Measurements from ENCODE around the gene AKT1. TPM values are rescaled to one million over a fixed set of nuclear protein-coding genes. Genes with fewer than 3 reads are reported as not detected.

The AKT1 gene
- total RNA-seq, 1 donor from 2014 or later: 144 TPM

- Histone ChIP-seq H3K4me3 (no peak overlapping the region), H3K27ac (replicated peaks) (no peak overlapping the region), H3K27me3 (ENCODE audit: low read depth) (no peaks in the 10 kb centered on the region), H3K4me1 (peaks cover 26% of the 10 kb centered on the region), H3K9me3 (replicated peaks) (peaks cover 4% of the 10 kb centered on the region), H3K36me3 (no peaks in the 10 kb centered on the region)
- intact Hi-C loops (cut with micrococcal nuclease): no loop called here
- DNase-seq: no peak
- TF ChIP-seq CTCF (IDR thresholded peaks at IDR 0.05; ENCODE audit: borderline replicate concordance): no peak
These were observed 25.8 kb upstream of the AKT1 start for GRCh38 chr14:104821229-104821945.

- Histone ChIP-seq H3K27ac (replicated peaks) (no peak overlapping the region), H3K36me3 (no peaks in the 10 kb centered on the region), H3K9me3 (replicated peaks) (peaks cover 4% of the 10 kb centered on the region), H3K4me1 (peaks cover 24% of the 10 kb centered on the region), H3K27me3 (ENCODE audit: low read depth) (no peaks in the 10 kb centered on the region), H3K4me3 (no peak overlapping the region)
- DNase-seq: no peak
- intact Hi-C loops (cut with micrococcal nuclease): no loop called here
- TF ChIP-seq CTCF (IDR thresholded peaks at IDR 0.05; ENCODE audit: borderline replicate concordance): peak; percentile 59
These were observed 25.2 kb upstream of the AKT1 start for GRCh38 chr14:104820669-104821228.

GRCh38 chr14:104819361-104819781, 23.8 kb upstream of the AKT1 start:
- no peaks in the 10 kb centered on the region for H3K36me3 ChIP-seq
- H3K4me1 ChIP-seq: peaks cover 34% of the 10 kb centered on the region
- intact Hi-C loops (cut with micrococcal nuclease): no loop called here
- no peak for DNase-seq
- H3K9me3 ChIP-seq (replicated peaks): peaks cover 4% of the 10 kb centered on the region
- no peak overlapping the region for H3K4me3 ChIP-seq
- no peak overlapping the region for H3K27ac ChIP-seq (replicated peaks)
- TF ChIP-seq CTCF (IDR thresholded peaks at IDR 0.05; ENCODE audit: borderline replicate concordance): no peak
- no peaks in the 10 kb centered on the region for H3K27me3 ChIP-seq (ENCODE audit: low read depth)

- TF ChIP-seq CTCF (IDR thresholded peaks at IDR 0.05; ENCODE audit: borderline replicate concordance): no peak
These were observed 23.2 kb upstream of the AKT1 start for GRCh38 chr14:104818714-104819161.

GRCh38 chr14:104817930-104818713, 22.6 kb upstream of the AKT1 start:
- H3K9me3 ChIP-seq (replicated peaks): peaks cover 4% of the 10 kb centered on the region
- H3K4me1 ChIP-seq: peaks cover 39% of the 10 kb centered on the region
- DNase-seq: no peak
- H3K27ac ChIP-seq (replicated peaks): no peak overlapping the region
- TF ChIP-seq CTCF (IDR thresholded peaks at IDR 0.05; ENCODE audit: borderline replicate concordance): no peak
- H3K27me3 ChIP-seq (ENCODE audit: low read depth): no peaks in the 10 kb centered on the region
- intact Hi-C loops (cut with micrococcal nuclease): no loop called here
- no peak overlapping the region for H3K4me3 ChIP-seq
- H3K36me3 ChIP-seq: no peaks in the 10 kb centered on the region

More at GRCh38 chr14:104818714-104819161, 23.2 kb upstream of the AKT1 start:
- Histone ChIP-seq H3K27ac (replicated peaks) (no peak overlapping the region), H3K4me3 (no peak overlapping the region), H3K36me3 (no peaks in the 10 kb centered on the region), H3K4me1 (peaks cover 35% of the 10 kb centered on the region), H3K9me3 (replicated peaks) (peaks cover 4% of the 10 kb centered on the region), H3K27me3 (ENCODE audit: low read depth) (no peaks in the 10 kb centered on the region)
- intact Hi-C loops (cut with micrococcal nuclease): no loop called here
- DNase-seq: no peak

Data from left ventricle myocardium inferior (tissue), 1 donor.